Measurements from ENCODE around the gene CABP7.

The CABP7 gene

GRCh38 chr22:29719899-29720645 is at the start of gene CABP7:
Gene CABP7 (plus strand): TSS chr22:29720003. CDS start chr22:29720425, 422 bp downstream.
- DNase-seq, result no peak

- DNase-seq, result no peak
Observed at GRCh38 chr22:29670626-29671025, 49.2 kb upstream of the CABP7 start.

- no peak for DNase-seq
Observed at GRCh38 chr22:29673361-29674066, 46.3 kb upstream of the CABP7 start.

GRCh38 chr22:29674121-29674520 is 45.7 kb upstream of the CABP7 start:
- no peak for DNase-seq

- no peak for DNase-seq
Observed at GRCh38 chr22:29679316-29679715, 40.5 kb upstream of the CABP7 start.

GRCh38 chr22:29683536-29683935 is 36.3 kb upstream of the CABP7 start:
- no peak for DNase-seq

- DNase-seq, result no peak
Observed at GRCh38 chr22:29684244-29684643, 35.6 kb upstream of the CABP7 start.

GRCh38 chr22:29689206-29689879 is 30.5 kb upstream of the CABP7 start:
- no peak for DNase-seq

- DNase-seq, result no peak
Observed at GRCh38 chr22:29689880-29690213, 30.0 kb upstream of the CABP7 start.

- DNase-seq, result no peak
Observed at GRCh38 chr22:29690476-29690875, 29.3 kb upstream of the CABP7 start.

- no peak for DNase-seq
Observed at GRCh38 chr22:29691636-29692326, 28.0 kb upstream of the CABP7 start.

GRCh38 chr22:29692327-29692640 is 27.5 kb upstream of the CABP7 start:
- DNase-seq, result no peak

- no peak for DNase-seq
Observed at GRCh38 chr22:29693161-29693560, 26.6 kb upstream of the CABP7 start.

GRCh38 chr22:29693671-29694070 is 26.1 kb upstream of the CABP7 start:
- DNase-seq, result no peak

- DNase-seq, result no peak
Observed at GRCh38 chr22:29695129-29695926, 24.5 kb upstream of the CABP7 start.

GRCh38 chr22:29697853-29698598 is 21.8 kb upstream of the CABP7 start:
- DNase-seq, result no peak

GRCh38 chr22:29700206-29700899 is 19.4 kb upstream of the CABP7 start:
- DNase-seq, result no peak

- no peak for DNase-seq
Observed at GRCh38 chr22:29700900-29701154, 19.0 kb upstream of the CABP7 start.

- no peak for DNase-seq
Observed at GRCh38 chr22:29701155-29701999, 18.4 kb upstream of the CABP7 start.
